Small intestine (tissue), 7 donors: ENCODE results near the gene AGTPBP1. TPM values are rescaled to one million over a fixed set of nuclear protein-coding genes. Genes with fewer than 3 reads are reported as not detected.

Source experiments
- DNase-seq, 2 donors: peaks; one replicate each; pipeline versions ENCODE4 v3.0.0 to v3.0.0-alpha.2; 2013
- FAIRE-seq: peaks from 2 replicates; lab custom pipeline; 2012; peaks lifted over from hg19 to GRCh38; lab: Jason Lieb, UNC
- H3K27ac ChIP-seq, 3 donors: one replicate each; pipeline ENCODE4 v1.5.1; 2013; ENCODE audit warnings: low read length in 2 of 3, mild to moderate bottlenecking in 2 of 3, control low read depth in 1 of 3, inconsistent platforms in 1 of 3, low read depth in 1 of 3, moderate library complexity in 1 of 3
- H3K27me3 ChIP-seq, 3 donors: one replicate each; pipeline ENCODE4 v1.6.1; 2013; ENCODE audit warnings: low read length in 3 of 3, inconsistent platforms in 1 of 3; ENCODE audit not compliant: control insufficient read depth in 3 of 3, insufficient read depth in 3 of 3
- H3K36me3 ChIP-seq, 3 donors: one replicate each; pipeline ENCODE4 v1.6.1; 2013; ENCODE audit warnings: low read length in 3 of 3, inconsistent platforms in 1 of 3, low read depth in 1 of 3, mild to moderate bottlenecking in 1 of 3, moderate library complexity in 1 of 3; ENCODE audit not compliant: control insufficient read depth in 3 of 3, insufficient read depth in 2 of 3
- H3K4me1 ChIP-seq, 3 donors: one replicate each; pipeline ENCODE4 v1.6.1; 2013; ENCODE audit warnings: low read length in 2 of 3, inconsistent platforms in 1 of 3, low read depth in 1 of 3, mild to moderate bottlenecking in 1 of 3, moderate library complexity in 1 of 3; ENCODE audit not compliant: control insufficient read depth in 3 of 3, insufficient read depth in 2 of 3
- H3K4me3 ChIP-seq, 3 donors: one replicate each; pipeline ENCODE4 v1.5.1; 2013; ENCODE audit warnings: low read length in 3 of 3, control low read depth in 1 of 3, inconsistent platforms in 1 of 3, low read depth in 1 of 3, mild to moderate bottlenecking in 1 of 3, moderate library complexity in 1 of 3
- H3K9me3 ChIP-seq, 2 donors: one replicate each; pipeline ENCODE4 v1.6.1; 2013; ENCODE audit warnings: low read depth in 1 of 2, low read length in 1 of 2; ENCODE audit not compliant: control insufficient read depth in 2 of 2, insufficient read depth in 1 of 2
- WGBS, 3 donors: extraction: QIAGEN DNeasy Blood & Tissue Kit; methylation state at CpG; one replicate each; pipeline ENCODE4 v1.1.7; 2013; 5-methylcytosine and 5-hydroxymethylcytosine counted together
- polyA plus RNA-seq, 4 donors: library from polyadenylated mRNA; stranded (reverse) in 3 of 4; unstranded in 1 of 4; fragments of 200-250 nt in 3 of 4; fragments of 120-200 nt in 1 of 4; gene quantifications; one replicate each; pipeline versions ENCODE4 v1.2.1 to v1.2.3, GENCODE V29; 2013
- donor health status: healthy with polysubstance abuse.
- donor health status: control.
- donor health status: control.
- donor health status: Bipolar disorder and iron deficiency.
- donor health status: healthy.

AGTPBP1 gene
- polyA plus RNA-seq, 4 donors: 2.7 to 10.4 (median 4.1) TPM

- Histone ChIP-seq H3K4me3 (peak overlapping the region in 1 of 3 donors; percentile 40), H3K36me3 (no peaks in the 10 kb centered on the region), H3K27ac (no peak overlapping the region), H3K27me3 (peaks cover 0 to 24% (median 19%) of the 10 kb centered on the region in 3 donors), H3K4me1 (no peaks in the 10 kb centered on the region), H3K9me3 (no peaks in the 10 kb centered on the region)
- 2 to 14% (median 13%) methylated on average over 53 to 55 of the region's 55 CpGs for WGBS, 3 donors
- FAIRE-seq (no peak), DNase-seq (peak in 1 of 2 donors; percentile 28)
Measured at GRCh38 chr9:85522459-85523092, 219.2 kb downstream of the AGTPBP1 start.

GRCh38 chr9:85521371-85522197, 220.2 kb downstream of the AGTPBP1 start:
- no peak for FAIRE-seq
- Histone ChIP-seq H3K36me3 (no peaks in the 10 kb centered on the region), H3K27me3 (peaks cover 0 to 24% (median 19%) of the 10 kb centered on the region in 3 donors), H3K9me3 (no peaks in the 10 kb centered on the region), H3K27ac (no peak overlapping the region), H3K4me1 (no peaks in the 10 kb centered on the region), H3K4me3 (no peak overlapping the region)
- WGBS, 3 donors: 88 to 91% (median 91%) methylated on average over 23 of the region's 23 CpGs
- DNase-seq: no peak

GRCh38 chr9:85516976-85517637, 224.6 kb downstream of the AGTPBP1 start:
- no peaks in the 10 kb centered on the region for H3K9me3 ChIP-seq
- no peak for FAIRE-seq
- peaks cover 0 to 5% (median 2%) of the 10 kb centered on the region in 3 donors for H3K27me3 ChIP-seq
- H3K27ac ChIP-seq: no peak overlapping the region
- H3K4me1 ChIP-seq: no peaks in the 10 kb centered on the region
- H3K36me3 ChIP-seq: no peaks in the 10 kb centered on the region
- no peak overlapping the region for H3K4me3 ChIP-seq
- 80 to 84% (median 82%) methylated on average over 6 of the region's 6 CpGs for WGBS, 3 donors
- DNase-seq: no peak

DNA sequence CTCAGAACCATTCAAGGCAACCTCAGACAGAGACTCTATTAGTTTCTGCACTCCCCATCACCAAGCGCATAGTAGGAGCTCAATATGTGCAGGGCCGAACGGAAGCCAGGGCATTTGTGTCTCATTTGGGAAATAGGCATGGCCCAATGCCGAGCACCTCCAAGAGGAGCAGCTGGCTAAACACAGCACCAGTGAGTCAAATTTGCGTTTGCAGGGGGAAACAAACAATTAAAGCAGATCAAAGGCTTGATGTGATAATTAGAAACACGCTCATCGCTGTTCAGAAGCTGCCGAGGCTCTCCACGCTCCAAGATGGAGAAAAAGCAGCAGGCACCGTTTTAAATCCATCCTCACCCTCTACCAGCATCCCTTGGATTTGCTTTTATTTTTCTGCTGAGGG, 225.3 kb downstream of the AGTPBP1 start:
- no peak overlapping the region for H3K27ac ChIP-seq
- FAIRE-seq (no peak), DNase-seq (no peak)
- no peaks in the 10 kb centered on the region for H3K9me3 ChIP-seq
- 49 to 58% (median 55%) methylated on average over 10 of the region's 10 CpGs for WGBS, 3 donors
- H3K36me3 ChIP-seq: no peaks in the 10 kb centered on the region
- no peaks in the 10 kb centered on the region for H3K27me3 ChIP-seq
- no peaks in the 10 kb centered on the region for H3K4me1 ChIP-seq
- no peak overlapping the region for H3K4me3 ChIP-seq

GRCh38 chr9:85515021-85515420, 226.7 kb downstream of the AGTPBP1 start:
- WGBS, 3 donors: 86 to 95% (median 95%) methylated on average over 4 of the region's 4 CpGs
- Histone ChIP-seq H3K9me3 (no peaks in the 10 kb centered on the region), H3K27ac (no peak overlapping the region), H3K4me3 (no peak overlapping the region), H3K4me1 (no peaks in the 10 kb centered on the region), H3K36me3 (no peaks in the 10 kb centered on the region), H3K27me3 (no peaks in the 10 kb centered on the region)
- FAIRE-seq (no peak), DNase-seq (no peak)

- no peaks in the 10 kb centered on the region for H3K27me3 ChIP-seq
- no peak overlapping the region for H3K4me3 ChIP-seq
- H3K36me3 ChIP-seq: no peaks in the 10 kb centered on the region
- FAIRE-seq (no peak), DNase-seq (no peak)
- H3K9me3 ChIP-seq: no peaks in the 10 kb centered on the region
- H3K4me1 ChIP-seq: no peaks in the 10 kb centered on the region
- H3K27ac ChIP-seq: no peak overlapping the region
- 72 to 79% (median 79%) methylated on average over 8 of the region's 8 CpGs for WGBS, 3 donors
Measured at GRCh38 chr9:85514256-85514655, 227.5 kb downstream of the AGTPBP1 start.

DNA sequence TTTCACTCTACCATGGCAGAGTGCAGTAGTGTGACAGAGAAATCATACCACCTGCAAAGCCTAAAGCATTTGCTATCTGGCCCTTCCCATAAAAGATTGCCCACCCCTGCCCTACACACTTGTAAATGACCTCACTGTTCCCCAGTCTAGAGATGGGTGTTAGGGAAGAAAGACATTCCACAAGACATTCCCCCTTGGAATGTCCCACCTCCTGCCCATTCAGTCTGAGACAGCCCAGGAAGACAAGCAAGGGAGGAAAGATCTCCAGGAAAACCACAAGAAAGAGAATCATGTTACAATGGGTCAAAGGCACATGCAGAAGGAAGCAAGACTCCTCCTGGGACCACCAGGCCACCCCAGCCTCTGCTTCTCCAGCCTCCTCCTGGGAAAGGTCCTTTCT, 230.0 kb downstream of the AGTPBP1 start:
- DNase-seq: no peak
- no peak overlapping the region for H3K27ac ChIP-seq
- no peaks in the 10 kb centered on the region for H3K36me3 ChIP-seq
- H3K4me3 ChIP-seq: no peak overlapping the region
- peaks cover 0 to 3% (median 0%) of the 10 kb centered on the region in 3 donors for H3K27me3 ChIP-seq
- H3K9me3 ChIP-seq: no peaks in the 10 kb centered on the region
- no peak for FAIRE-seq
- no peaks in the 10 kb centered on the region for H3K4me1 ChIP-seq

DNA sequence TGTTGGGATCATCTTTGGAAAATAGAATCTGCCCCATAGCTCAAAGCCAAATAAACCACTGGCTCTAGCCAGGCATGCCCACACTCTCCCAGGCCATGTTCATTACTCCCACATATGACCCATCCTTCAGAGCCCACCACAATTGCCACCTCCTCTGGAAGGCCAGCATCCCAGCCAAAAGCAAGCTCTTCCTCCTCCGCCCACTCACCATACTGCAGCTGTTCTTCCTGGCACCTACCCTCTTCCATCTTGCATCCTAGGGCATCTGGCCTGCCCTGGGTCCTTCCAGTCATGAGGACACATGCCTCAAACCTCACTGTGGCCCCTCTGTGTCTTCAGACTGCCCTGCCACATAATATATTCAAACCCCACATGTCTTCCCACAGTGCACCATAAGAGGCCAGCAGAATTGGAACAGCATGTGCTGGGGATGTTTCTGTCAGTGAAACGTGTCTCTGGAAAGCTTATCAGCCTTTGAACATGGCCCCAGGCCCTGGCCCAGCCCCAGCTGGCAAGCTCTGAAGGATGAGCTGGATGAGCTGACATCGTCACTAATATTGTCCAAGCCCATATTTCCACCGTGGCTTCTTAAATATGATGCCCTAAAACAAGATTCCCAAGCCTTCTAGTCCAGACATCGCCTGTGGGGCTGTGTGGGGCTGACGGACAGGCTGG, 230.8 kb downstream of the AGTPBP1 start:
- WGBS, 3 donors: 65 to 72% (median 70%) methylated on average over 6 of the region's 6 CpGs
- H3K4me3 ChIP-seq: no peak overlapping the region
- no peak for FAIRE-seq
- DNase-seq: no peak
- no peaks in the 10 kb centered on the region for H3K36me3 ChIP-seq
- H3K9me3 ChIP-seq: no peaks in the 10 kb centered on the region
- H3K27ac ChIP-seq: no peak overlapping the region
- no peaks in the 10 kb centered on the region for H3K4me1 ChIP-seq
- H3K27me3 ChIP-seq: peaks cover 0 to 3% (median 0%) of the 10 kb centered on the region in 3 donors
